KBM-7 (cell line): ENCODE measurements around the gene IFNAR1.

Experiments used
- DNase-seq: peaks from one replicate; pipeline ENCODE4 v3.0.0-alpha.2; 2015
- in situ Hi-C: fragments of 300-500 bp; cut with MboI; formaldehyde crosslinking; loops from 2 replicates; pipeline ENCODE4 v1.14.3; 2020; ENCODE audit warnings: low sequenced_read_pairs, low pct_unique_long_range_greater_than_20kb, mixed read lengths

The IFNAR1 gene

GRCh38 chr21:33391656-33392055, 66.9 kb downstream of the IFNAR1 start:
- in situ Hi-C loops: no loop called here
- no peak for DNase-seq

GRCh38 chr21:33392284-33392985, 67.7 kb downstream of the IFNAR1 start:
- in situ Hi-C loops: no loop called here

GRCh38 chr21:33393348-33393747, 68.6 kb downstream of the IFNAR1 start:
- in situ Hi-C loops: no loop called here
- DNase-seq: no peak

More at GRCh38 chr21:33392284-33392985, 67.7 kb downstream of the IFNAR1 start:
- DNase-seq: no peak

GRCh38 chr21:33394260-33394659, 69.5 kb downstream of the IFNAR1 start:
- DNase-seq: no peak
- in situ Hi-C loops: no loop called here

DNA sequence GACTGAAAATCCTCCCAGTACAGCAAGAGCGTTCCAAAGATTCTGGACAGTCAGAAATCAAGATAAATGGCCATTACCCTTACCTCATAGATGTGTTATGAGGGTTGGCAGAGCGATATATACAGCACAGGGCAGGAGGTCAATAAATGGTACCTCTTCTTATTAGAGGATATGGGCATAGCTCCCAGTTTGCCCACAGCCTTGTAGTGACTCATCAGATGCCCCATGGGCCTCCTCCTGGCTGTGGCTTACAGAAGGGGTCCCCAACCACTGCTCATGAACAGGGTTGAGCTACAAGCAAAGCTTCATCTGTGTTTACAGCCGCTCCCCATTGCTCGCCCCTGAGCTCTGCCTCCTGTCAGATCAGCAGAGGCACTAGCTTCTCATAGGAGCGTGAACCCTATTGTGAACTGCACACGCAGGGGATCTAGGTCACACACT, 71.1 kb downstream of the IFNAR1 start:
- in situ Hi-C loops: no loop called here
- DNase-seq: no peak

DNA sequence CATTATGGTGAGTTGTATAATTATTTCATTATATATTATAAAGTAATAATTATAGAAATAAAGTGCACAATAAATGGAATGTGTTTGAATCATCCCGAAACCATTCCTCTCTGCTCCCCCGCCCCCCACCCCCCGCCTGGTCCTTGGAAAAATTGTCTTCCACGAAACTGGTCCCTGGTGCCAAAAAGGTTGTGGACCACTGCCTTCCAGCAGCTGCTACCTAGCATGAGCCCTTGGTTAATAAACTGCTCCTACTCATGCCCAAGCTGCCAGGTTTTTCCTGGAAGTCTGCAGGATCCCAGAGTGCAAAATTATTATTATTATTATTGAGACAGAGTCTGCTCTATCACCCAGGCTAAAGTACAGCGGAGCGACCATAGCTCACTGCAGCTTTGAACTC, 71.7 kb downstream of the IFNAR1 start:
- no peak for DNase-seq

GRCh38 chr21:33396951-33397350, 72.2 kb downstream of the IFNAR1 start:
- in situ Hi-C loops: no loop called here
- no peak for DNase-seq

More for the DNA sequence above, 71.7 kb downstream of the IFNAR1 start:
- in situ Hi-C loops: no loop called here

DNA sequence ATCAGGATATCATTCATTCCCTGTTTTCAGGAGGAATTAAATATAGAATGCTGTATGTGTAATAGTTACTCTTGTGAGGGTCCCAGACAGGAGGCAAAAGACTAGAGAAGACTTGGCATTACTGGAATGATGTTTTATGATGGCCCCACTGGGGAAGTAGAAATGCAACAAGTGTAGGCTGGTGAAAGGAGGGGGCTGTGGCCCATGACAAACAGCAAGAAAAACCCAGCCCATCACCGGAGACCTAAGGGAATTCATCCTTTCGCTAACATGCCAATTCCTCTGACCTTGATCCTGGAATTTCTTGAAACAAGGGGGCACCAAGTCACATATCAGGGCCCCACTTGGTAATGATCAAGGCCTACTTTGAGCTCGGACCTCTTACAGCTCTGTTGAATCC, 72.9 kb downstream of the IFNAR1 start:
- in situ Hi-C loops: no loop called here
- no peak for DNase-seq

DNA sequence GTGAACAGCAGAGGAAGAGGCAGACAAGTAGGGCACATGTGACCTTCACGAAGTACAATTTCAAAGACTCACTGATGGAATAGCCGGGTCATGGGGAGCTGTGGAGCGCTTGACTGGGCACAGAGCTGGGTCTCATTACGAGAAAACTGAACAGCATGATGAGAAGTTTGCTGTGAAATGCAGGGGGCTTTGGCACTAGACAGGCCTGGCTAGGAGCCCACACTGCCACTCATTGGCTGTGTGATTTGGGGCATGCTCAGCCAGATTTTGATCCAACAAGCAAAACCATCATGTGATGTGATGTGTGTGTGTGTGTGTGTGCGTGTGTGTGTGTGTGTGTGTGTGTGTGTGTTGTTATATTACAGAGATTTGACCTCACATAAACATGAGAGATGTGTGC, 73.6 kb downstream of the IFNAR1 start:
- DNase-seq: no peak
- in situ Hi-C loops: no loop called here

GRCh38 chr21:33401630-33401992, 76.8 kb downstream of the IFNAR1 start:
- peak; percentile 31 for DNase-seq
- in situ Hi-C loops: no loop called here

DNA sequence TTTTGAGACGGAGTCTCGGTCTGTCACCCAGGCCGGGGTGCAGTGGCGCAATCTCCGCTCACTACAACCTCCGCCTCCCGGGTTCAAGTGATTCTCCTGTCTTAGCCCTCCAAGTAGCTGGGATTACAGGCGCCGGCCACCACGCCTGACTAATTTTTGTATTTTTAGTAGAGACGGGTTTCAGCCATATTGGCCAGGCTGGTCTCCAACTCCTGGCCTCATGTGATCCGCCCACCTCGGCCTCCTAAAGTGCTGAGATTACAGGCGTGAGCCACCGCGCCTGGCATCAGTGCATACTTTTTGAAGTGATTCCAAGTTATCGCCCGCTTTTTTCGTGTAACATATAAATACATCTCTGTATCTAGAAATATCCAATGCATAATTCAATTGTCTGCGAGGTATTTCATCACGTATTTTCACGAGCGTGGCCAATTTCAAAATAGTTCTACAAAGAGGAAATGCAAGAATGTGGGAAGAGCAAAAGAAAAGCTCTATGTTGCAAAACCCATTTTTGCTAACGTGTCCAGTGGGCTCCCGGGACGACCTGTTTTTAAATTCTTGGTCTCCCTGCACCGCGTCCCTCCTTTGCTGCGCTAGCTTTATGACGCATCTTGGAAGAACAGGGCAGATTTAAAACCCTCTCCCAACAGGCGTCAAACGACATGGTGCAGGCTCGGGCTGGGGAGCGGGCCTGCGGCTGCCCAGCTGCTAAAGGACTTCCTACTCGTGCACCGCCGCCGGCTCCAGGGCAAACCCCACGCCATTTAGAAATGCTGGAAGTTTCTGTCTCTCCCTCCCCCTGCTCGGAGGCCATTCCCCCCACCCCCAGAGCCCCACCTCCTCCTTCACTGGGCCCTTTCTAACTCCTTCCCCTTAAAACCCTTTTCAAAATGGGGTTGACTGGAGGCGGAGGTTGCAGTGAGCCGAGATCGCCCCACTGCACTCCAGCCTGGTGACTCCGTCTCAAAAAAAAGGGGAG, 77.5 kb downstream of the IFNAR1 start:
- in situ Hi-C loops: no loop called here

GRCh38 chr21:33403128-33403785, 78.5 kb downstream of the IFNAR1 start, which contains the start of gene IFNGR2:
IFNGR2 (plus strand) TSS chr21:33403413; CDS start chr21:33403544, 131 bp downstream.
- in situ Hi-C loops: no loop called here

More for the DNA sequence above, 77.5 kb downstream of the IFNAR1 start:
- DNase-seq: peak; percentile 73

GRCh38 chr21:33403786-33404585, 79.2 kb downstream of the IFNAR1 start:
- peak; percentile 61 for DNase-seq
- in situ Hi-C loops: no loop called here

More at GRCh38 chr21:33403128-33403785, 78.5 kb downstream of the IFNAR1 start, which contains the start of gene IFNGR2:
- DNase-seq: no peak

- in situ Hi-C loops: no loop called here
- DNase-seq: no peak
Measured at GRCh38 chr21:33406493-33406892, 81.7 kb downstream of the IFNAR1 start.
